ENCODE measurements around the gene RAI1.

Gene RAI1

DNA sequence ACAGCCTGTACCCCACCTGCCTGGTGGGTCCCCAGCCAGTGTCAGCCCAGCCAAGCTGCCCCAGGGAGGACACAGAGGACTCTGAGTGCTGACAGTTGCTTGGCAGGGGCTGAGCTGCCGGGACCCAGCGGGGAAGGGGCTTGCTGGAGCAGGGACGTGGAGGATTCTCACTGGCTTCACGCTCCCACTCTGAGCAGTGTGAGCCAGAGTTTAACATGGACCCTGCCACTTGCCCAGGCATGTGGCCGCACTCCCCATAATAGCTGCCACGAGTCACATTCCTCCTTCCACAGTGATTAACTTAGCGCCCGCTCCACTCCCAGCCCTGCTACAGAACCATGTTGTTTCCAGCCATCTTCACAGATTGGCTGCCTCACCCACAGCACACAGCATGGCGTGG is 124.3 kb downstream of the RAI1 start:
- Histone ChIP-seq H3K27me3 (ENCODE audit: control insufficient read depth in 1 of 2, insufficient read depth in 1 of 2, low read length in 2 of 2) (no peaks in the 10 kb centered on the region), H3K9me3 (ENCODE audit: control insufficient read depth, low read length) (no peaks in the 10 kb centered on the region), H3K36me3 (ENCODE audit: control insufficient read depth in 1 of 2, insufficient read depth in 2 of 2, low read depth in 1 of 2, low read length in 2 of 2) (peaks cover 31 to 72% of the 10 kb centered on the region in 2 experiments), H3K4me3 (ENCODE audit: insufficient read depth in 1 of 2, low read depth in 1 of 2, low read length in 2 of 2) (no peak overlapping the region), H2AFZ (ENCODE audit: low read depth, low read length) (no peak overlapping the region), H3K4me1 (ENCODE audit: control insufficient read depth, insufficient read depth, low read depth, low read length) (peaks cover 27% of the 10 kb centered on the region), H3K9ac (ENCODE audit: low read length) (no peak overlapping the region), H2BK120ac (ENCODE audit: low read depth, low read length) (no peak overlapping the region), H2BK12ac (ENCODE audit: low read length in 2 of 2) (no peak overlapping the region), H3K79me1 (replicated peaks; ENCODE audit: low read length, poor library complexity, severe bottlenecking) (peaks cover 14% of the 10 kb centered on the region), H3K23ac (ENCODE audit: low read length in 2 of 2) (no peak overlapping the region), H3K14ac (ENCODE audit: low read length in 2 of 2) (no peak overlapping the region), H4K91ac (ENCODE audit: low read length) (peak overlapping the region; percentile 18), H3K4me2 (ENCODE audit: low read length, poor library complexity, severe bottlenecking) (no peak overlapping the region), H3K18ac (ENCODE audit: low read depth in 1 of 2, low read length in 2 of 2) (no peak overlapping the region), H4K8ac (ENCODE audit: low read length) (no peak overlapping the region), H3K4ac (ENCODE audit: low read depth in 1 of 2, low read length in 2 of 2) (no peak overlapping the region), H2BK5ac (ENCODE audit: low read depth, low read length, poor library complexity, severe bottlenecking) (no peak overlapping the region), H3K27ac (ENCODE audit: low read length, poor library complexity, severe bottlenecking) (no peak overlapping the region), H2AK5ac (ENCODE audit: low read length, severe bottlenecking) (no peak overlapping the region), H2BK15ac (ENCODE audit: low read depth, poor library complexity, severe bottlenecking) (no peak overlapping the region)
- 89% methylated on average over 9 of the region's 9 CpGs for WGBS
- peak; percentile 25 for DNase-seq

DNA sequence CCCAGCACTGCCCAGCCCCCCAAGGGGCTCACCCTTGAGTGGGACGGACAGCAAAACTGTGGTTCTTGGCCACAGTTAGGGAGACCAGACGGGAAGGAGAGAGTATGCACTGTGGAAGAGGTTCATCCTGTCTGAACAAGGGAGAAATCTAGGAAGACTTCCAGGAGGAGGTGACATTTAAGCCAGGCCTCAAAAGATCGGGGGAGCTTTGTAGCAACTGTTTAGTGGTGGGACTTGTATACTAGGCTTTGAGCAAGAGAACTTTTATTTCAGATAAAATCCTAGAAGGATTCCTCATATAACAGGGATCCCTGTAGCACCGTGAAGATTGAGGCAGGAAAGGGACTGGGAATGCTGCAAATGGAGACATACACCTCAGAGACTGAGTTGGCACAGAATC is 124.8 kb downstream of the RAI1 start:
- Histone ChIP-seq H3K23ac (ENCODE audit: low read length in 2 of 2) (no peak overlapping the region), H2BK120ac (ENCODE audit: low read depth, low read length) (no peak overlapping the region), H2AK5ac (ENCODE audit: low read length, severe bottlenecking) (no peak overlapping the region), H2BK15ac (ENCODE audit: low read depth, poor library complexity, severe bottlenecking) (no peak overlapping the region), H3K18ac (ENCODE audit: low read depth in 1 of 2, low read length in 2 of 2) (no peak overlapping the region), H3K4ac (ENCODE audit: low read depth in 1 of 2, low read length in 2 of 2) (no peak overlapping the region), H3K27ac (ENCODE audit: low read length, poor library complexity, severe bottlenecking) (no peak overlapping the region), H3K9ac (ENCODE audit: low read length) (no peak overlapping the region), H4K91ac (ENCODE audit: low read length) (no peak overlapping the region), H3K14ac (ENCODE audit: low read length in 2 of 2) (no peak overlapping the region), H3K9me3 (ENCODE audit: control insufficient read depth, low read length) (no peaks in the 10 kb centered on the region), H2BK5ac (ENCODE audit: low read depth, low read length, poor library complexity, severe bottlenecking) (no peak overlapping the region), H3K79me1 (replicated peaks; ENCODE audit: low read length, poor library complexity, severe bottlenecking) (peaks cover 14% of the 10 kb centered on the region), H3K27me3 (ENCODE audit: control insufficient read depth in 1 of 2, insufficient read depth in 1 of 2, low read length in 2 of 2) (no peaks in the 10 kb centered on the region), H3K4me1 (ENCODE audit: control insufficient read depth, insufficient read depth, low read depth, low read length) (peaks cover 32% of the 10 kb centered on the region), H3K36me3 (ENCODE audit: control insufficient read depth in 1 of 2, insufficient read depth in 2 of 2, low read depth in 1 of 2, low read length in 2 of 2) (peaks cover 34 to 72% of the 10 kb centered on the region in 2 experiments), H4K8ac (ENCODE audit: low read length) (no peak overlapping the region), H3K4me3 (ENCODE audit: insufficient read depth in 1 of 2, low read depth in 1 of 2, low read length in 2 of 2) (no peak overlapping the region), H2BK12ac (ENCODE audit: low read length in 2 of 2) (no peak overlapping the region), H3K4me2 (ENCODE audit: low read length, poor library complexity, severe bottlenecking) (no peak overlapping the region), H2AFZ (ENCODE audit: low read depth, low read length) (no peak overlapping the region)
- WGBS = 95% methylated on average over 4 of the region's 4 CpGs
- no peak for DNase-seq

DNA sequence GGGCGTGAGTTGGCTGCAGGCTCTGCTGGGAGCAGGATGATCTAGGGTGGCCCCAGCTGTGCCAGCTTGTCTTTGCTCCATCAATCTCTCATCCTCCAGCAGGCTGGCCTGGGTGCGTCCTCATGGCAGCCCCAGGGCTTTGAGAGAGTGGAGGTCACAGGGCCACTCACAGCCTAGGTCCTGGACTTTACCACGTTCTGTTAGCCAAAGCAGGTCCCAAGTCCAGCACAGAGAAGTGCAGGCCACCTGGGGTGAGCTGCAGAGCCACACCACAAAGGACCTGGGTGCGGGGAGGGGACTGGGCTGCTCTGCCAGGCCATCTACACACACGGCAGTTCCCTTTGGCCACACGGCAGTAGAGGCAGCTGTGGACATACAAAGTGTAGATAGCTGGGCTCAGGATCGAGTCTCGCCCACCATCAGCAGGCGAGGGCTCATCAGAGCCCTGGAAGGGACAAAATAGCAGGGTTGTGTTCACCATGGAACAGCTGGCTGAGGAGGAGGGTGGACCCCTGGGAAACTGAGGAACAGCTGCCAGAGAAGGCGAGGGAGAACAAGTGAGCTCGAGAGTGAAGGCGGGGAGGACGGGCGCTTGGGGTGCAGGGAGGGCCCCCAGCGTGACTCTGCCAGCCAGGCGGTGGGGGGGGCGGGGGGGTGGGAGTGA is 125.5 kb downstream of the RAI1 start:
- H4K91ac ChIP-seq (ENCODE audit: low read length) = no peak overlapping the region
- no peak overlapping the region for H4K8ac ChIP-seq (ENCODE audit: low read length)

DNA sequence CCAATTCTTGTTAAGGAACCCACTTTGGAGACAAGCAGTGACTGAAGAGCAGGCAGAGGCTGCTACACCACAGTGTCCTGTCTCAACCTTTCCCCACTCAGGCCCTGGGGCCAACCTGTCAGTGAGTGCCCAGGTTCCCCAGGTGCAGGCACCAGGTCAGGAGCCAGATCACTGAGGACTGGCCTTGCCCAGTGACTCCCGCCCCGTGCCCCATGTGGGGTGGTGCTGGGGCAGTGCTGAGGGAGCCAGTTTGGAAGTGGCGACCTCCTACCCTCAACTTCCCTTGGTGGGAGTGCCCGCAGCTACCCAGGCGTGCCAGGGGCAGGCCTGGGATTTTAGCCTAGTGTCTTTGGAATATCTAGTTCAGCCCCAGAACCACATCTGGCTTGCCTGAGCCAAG is 126.2 kb downstream of the RAI1 start:
- Histone ChIP-seq H2BK120ac (ENCODE audit: low read depth, low read length) (no peak overlapping the region), H3K9ac (ENCODE audit: low read length) (no peak overlapping the region), H4K8ac (ENCODE audit: low read length) (no peak overlapping the region), H2AK5ac (ENCODE audit: low read length, severe bottlenecking) (no peak overlapping the region), H2BK15ac (ENCODE audit: low read depth, poor library complexity, severe bottlenecking) (no peak overlapping the region), H2AFZ (ENCODE audit: low read depth, low read length) (no peak overlapping the region), H2BK12ac (ENCODE audit: low read length in 2 of 2) (peak overlapping the region in 1 of 2 experiments; percentile 68), H3K14ac (ENCODE audit: low read length in 2 of 2) (no peak overlapping the region), H3K79me1 (replicated peaks; ENCODE audit: low read length, poor library complexity, severe bottlenecking) (peaks cover 13% of the 10 kb centered on the region), H3K9me3 (ENCODE audit: control insufficient read depth, low read length) (no peaks in the 10 kb centered on the region), H2BK5ac (ENCODE audit: low read depth, low read length, poor library complexity, severe bottlenecking) (no peak overlapping the region), H3K4ac (ENCODE audit: low read depth in 1 of 2, low read length in 2 of 2) (no peak overlapping the region), H3K18ac (ENCODE audit: low read depth in 1 of 2, low read length in 2 of 2) (no peak overlapping the region), H3K4me1 (ENCODE audit: control insufficient read depth, insufficient read depth, low read depth, low read length) (peaks cover 41% of the 10 kb centered on the region), H3K23ac (ENCODE audit: low read length in 2 of 2) (no peak overlapping the region), H4K91ac (ENCODE audit: low read length) (no peak overlapping the region), H3K27me3 (ENCODE audit: control insufficient read depth in 1 of 2, insufficient read depth in 1 of 2, low read length in 2 of 2) (no peaks in the 10 kb centered on the region), H3K4me2 (ENCODE audit: low read length, poor library complexity, severe bottlenecking) (no peak overlapping the region), H3K4me3 (ENCODE audit: insufficient read depth in 1 of 2, low read depth in 1 of 2, low read length in 2 of 2) (no peak overlapping the region), H3K27ac (ENCODE audit: low read length, poor library complexity, severe bottlenecking) (no peak overlapping the region), H3K36me3 (ENCODE audit: control insufficient read depth in 1 of 2, insufficient read depth in 2 of 2, low read depth in 1 of 2, low read length in 2 of 2) (peaks cover 42 to 65% of the 10 kb centered on the region in 2 experiments)
- WGBS = 100% methylated on average over 5 of the region's 5 CpGs
- no peak for DNase-seq

More for the DNA sequence above, 125.5 kb downstream of the RAI1 start:
- no peak overlapping the region for H2AFZ ChIP-seq (ENCODE audit: low read depth, low read length)
- no peak overlapping the region for H3K27ac ChIP-seq (ENCODE audit: low read length, poor library complexity, severe bottlenecking)
- peaks cover 37 to 68% of the 10 kb centered on the region in 2 experiments for H3K36me3 ChIP-seq (ENCODE audit: control insufficient read depth in 1 of 2, insufficient read depth in 2 of 2, low read depth in 1 of 2, low read length in 2 of 2)
- no peak overlapping the region for H3K14ac ChIP-seq (ENCODE audit: low read length in 2 of 2)
- H3K79me1 ChIP-seq (replicated peaks; ENCODE audit: low read length, poor library complexity, severe bottlenecking) = peaks cover 12% of the 10 kb centered on the region
- H3K4ac ChIP-seq (ENCODE audit: low read depth in 1 of 2, low read length in 2 of 2) = no peak overlapping the region
- H3K18ac ChIP-seq (ENCODE audit: low read depth in 1 of 2, low read length in 2 of 2) = peak overlapping the region in 1 of 2 experiments; percentile 4
- no peak for DNase-seq
- H3K9me3 ChIP-seq (ENCODE audit: control insufficient read depth, low read length) = no peaks in the 10 kb centered on the region
- no peak overlapping the region for H2BK15ac ChIP-seq (ENCODE audit: low read depth, poor library complexity, severe bottlenecking)
- H3K9ac ChIP-seq (ENCODE audit: low read length) = no peak overlapping the region
- H3K4me3 ChIP-seq (ENCODE audit: insufficient read depth in 1 of 2, low read depth in 1 of 2, low read length in 2 of 2) = no peak overlapping the region
- no peak overlapping the region for H2AK5ac ChIP-seq (ENCODE audit: low read length, severe bottlenecking)
- H3K27me3 ChIP-seq (ENCODE audit: control insufficient read depth in 1 of 2, insufficient read depth in 1 of 2, low read length in 2 of 2) = no peaks in the 10 kb centered on the region
- peaks cover 36% of the 10 kb centered on the region for H3K4me1 ChIP-seq (ENCODE audit: control insufficient read depth, insufficient read depth, low read depth, low read length)
- 96% methylated on average over 9 of the region's 17 CpGs for WGBS
- no peak overlapping the region for H2BK120ac ChIP-seq (ENCODE audit: low read depth, low read length)
- peak overlapping the region in 1 of 2 experiments; percentile 11 for H2BK12ac ChIP-seq (ENCODE audit: low read length in 2 of 2)
- no peak overlapping the region for H2BK5ac ChIP-seq (ENCODE audit: low read depth, low read length, poor library complexity, severe bottlenecking)
- H3K4me2 ChIP-seq (ENCODE audit: low read length, poor library complexity, severe bottlenecking) = no peak overlapping the region
- H3K23ac ChIP-seq (ENCODE audit: low read length in 2 of 2) = no peak overlapping the region
